ENCODE measurements around the gene AP5M1.
"Not testable (repeated sequence)": the region's sequence is repeated elsewhere in the genome, so short reads cannot be mapped to it uniquely, and the experiment has no call there.

The AP5M1 gene

DNA sequence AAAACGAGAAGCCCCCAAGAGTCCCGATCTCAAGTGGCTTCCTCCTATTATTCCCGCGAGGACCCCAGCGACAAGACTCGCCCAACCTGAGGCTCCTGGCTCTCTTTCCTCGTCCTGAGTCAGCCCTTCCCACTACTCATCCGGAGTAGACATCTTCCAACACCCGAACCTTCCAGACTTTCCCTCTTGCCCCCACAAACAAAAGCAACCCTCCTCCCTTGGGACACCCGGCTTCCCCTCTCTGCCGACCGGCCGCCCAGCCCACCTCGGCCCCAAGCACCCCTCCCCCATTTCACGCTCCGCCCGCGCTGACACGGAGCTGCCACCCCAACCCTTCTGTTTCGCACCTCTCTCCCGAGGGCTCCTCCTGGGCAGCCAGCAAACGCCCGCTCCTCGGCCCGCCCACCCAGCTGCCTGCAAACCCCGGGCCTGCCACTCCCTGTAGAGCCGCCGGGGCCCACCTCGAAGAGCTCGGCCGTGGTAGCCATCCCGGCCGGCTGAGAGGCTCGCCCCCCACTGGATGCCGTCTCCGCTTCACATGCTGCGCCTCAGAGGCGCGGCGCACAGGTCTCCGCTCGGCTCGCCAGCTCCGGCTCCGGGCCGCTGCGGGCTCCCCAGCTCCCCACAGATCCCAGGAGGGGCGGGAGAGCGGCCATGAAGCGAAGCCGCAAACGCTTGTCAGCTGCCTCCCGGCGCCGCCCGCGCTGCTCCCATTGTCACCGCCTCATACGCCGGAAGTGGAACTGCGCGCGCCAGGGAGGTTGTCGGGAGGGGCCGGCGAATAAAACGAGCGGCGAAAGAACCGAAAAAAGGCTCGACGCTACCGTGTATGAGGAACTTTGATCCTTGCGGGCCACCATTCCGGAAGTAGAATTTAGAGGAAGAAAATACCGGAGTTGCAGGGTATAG lies at the start of gene AP5M1, which contains the start of gene EXOC5:
AP5M1 (plus strand) TSS at position 811 of the 909 bp plus-strand sequence. CDS start 344 bp downstream, outside the sequence.
EXOC5 (minus strand) TSS at position 745 of the 909 bp plus-strand sequence; CDS start at position 488, 257 bp downstream.
- Histone ChIP-seq H3K36me3 (ENCODE audit: insufficient read depth, low read length) (peaks cover 7% of the 10 kb centered on the region), H3K9me3 (ENCODE audit: low read length) (no peaks in the 10 kb centered on the region), H3K27me3 (ENCODE audit: insufficient read depth, low read length) (no peaks in the 10 kb centered on the region), H3K4me1 (ENCODE audit: insufficient read depth, low read length) (peaks cover 11% of the 10 kb centered on the region), H3K4me3 (ENCODE audit: low read length) (peak within 1 kb of the TSS; percentile 80), H2AFZ (ENCODE audit: low read depth, low read length) (peak within 1 kb of the TSS; percentile 67)

- H2AFZ ChIP-seq (ENCODE audit: low read depth, low read length) = no peak overlapping the region
- H3K4me3 ChIP-seq (ENCODE audit: low read length) = no peak overlapping the region
- peaks cover 59% of the 10 kb centered on the region for H3K36me3 ChIP-seq (ENCODE audit: insufficient read depth, low read length)
- H3K9me3 ChIP-seq (ENCODE audit: low read length) = no peaks in the 10 kb centered on the region
- no peaks in the 10 kb centered on the region for H3K4me1 ChIP-seq (ENCODE audit: insufficient read depth, low read length)
- no peaks in the 10 kb centered on the region for H3K27me3 ChIP-seq (ENCODE audit: insufficient read depth, low read length)
These were observed 46.8 kb upstream of the AP5M1 start for GRCh38 chr14:57221931-57222330.

DNA sequence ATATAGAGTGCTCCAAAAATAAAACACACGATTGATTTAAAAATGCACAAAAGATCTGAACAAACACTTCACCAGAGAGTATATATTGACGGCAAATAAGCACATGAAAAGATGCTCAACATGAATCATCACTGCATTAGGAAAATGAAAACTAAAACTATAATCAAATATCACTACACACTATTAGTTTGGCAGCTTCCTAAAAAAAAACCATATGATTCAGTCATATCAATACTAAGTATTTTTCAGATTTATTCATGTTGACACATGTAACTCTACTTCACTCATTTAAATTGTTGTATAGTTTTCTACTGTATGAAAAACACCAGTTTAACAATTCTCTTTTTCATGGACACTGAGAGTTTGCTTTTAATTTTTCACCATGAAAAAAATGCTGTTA lies 41.7 kb upstream of the AP5M1 start:
- no peaks in the 10 kb centered on the region for H3K27me3 ChIP-seq (ENCODE audit: insufficient read depth, low read length)
- H2AFZ ChIP-seq (ENCODE audit: low read depth, low read length) = no peak overlapping the region
- H3K4me3 ChIP-seq (ENCODE audit: low read length) = no peak overlapping the region
- no peaks in the 10 kb centered on the region for H3K4me1 ChIP-seq (ENCODE audit: insufficient read depth, low read length)
- H3K9me3 ChIP-seq (ENCODE audit: low read length) = no peaks in the 10 kb centered on the region
- peaks cover 67% of the 10 kb centered on the region for H3K36me3 ChIP-seq (ENCODE audit: insufficient read depth, low read length)

DNA sequence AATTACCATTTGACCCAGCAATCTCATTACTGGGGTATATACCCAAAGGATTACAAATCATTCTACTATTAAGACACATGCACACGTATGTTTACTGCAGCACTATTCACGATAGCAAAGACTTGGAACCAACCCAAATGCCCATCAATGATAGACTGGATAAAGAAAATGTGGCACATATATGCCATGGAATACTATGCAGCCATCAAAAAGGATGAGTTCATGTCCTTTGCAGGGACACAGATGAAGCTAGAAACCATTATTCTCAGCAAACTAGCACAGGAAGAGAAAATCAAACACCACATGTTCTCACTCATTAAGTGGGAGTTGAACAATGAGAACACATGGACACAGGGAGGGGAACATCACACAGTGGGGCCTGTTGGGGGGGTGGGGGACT lies 40.5 kb upstream of the AP5M1 start:
- H3K36me3 ChIP-seq (ENCODE audit: insufficient read depth, low read length) = peaks cover 73% of the 10 kb centered on the region
- not testable (repeated sequence) for H2AFZ ChIP-seq (ENCODE audit: low read depth, low read length); H3K4me1 ChIP-seq (ENCODE audit: insufficient read depth, low read length); H3K27me3 ChIP-seq (ENCODE audit: insufficient read depth, low read length); H3K4me3 ChIP-seq (ENCODE audit: low read length); H3K9me3 ChIP-seq (ENCODE audit: low read length)

GRCh38 chr14:57232006-57232405 lies 36.8 kb upstream of the AP5M1 start:
- H3K36me3 ChIP-seq (ENCODE audit: insufficient read depth, low read length) = peaks cover 83% of the 10 kb centered on the region
- H2AFZ ChIP-seq (ENCODE audit: low read depth, low read length) = no peak overlapping the region
- no peak overlapping the region for H3K4me3 ChIP-seq (ENCODE audit: low read length)

DNA sequence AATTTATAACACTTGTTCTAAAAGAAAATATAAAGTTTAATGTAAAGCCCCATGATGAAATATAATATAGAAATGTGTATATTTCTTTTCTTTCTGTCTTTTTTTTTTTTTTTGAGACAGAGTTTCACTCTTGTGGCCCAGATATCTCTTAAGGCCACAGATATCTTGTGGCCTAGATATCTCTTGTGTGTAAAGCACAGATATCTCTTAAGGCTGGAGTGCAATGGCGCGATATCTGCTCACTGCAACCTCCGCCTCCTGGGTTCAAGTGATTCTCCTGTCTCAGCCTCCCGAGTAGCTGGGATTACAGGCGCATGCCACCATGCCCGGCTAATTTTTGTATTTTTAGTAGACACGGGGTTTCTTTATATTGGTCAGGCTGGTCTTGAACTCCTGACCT lies 28.7 kb upstream of the AP5M1 start:
- H3K27me3 ChIP-seq (ENCODE audit: insufficient read depth, low read length); H3K9me3 ChIP-seq (ENCODE audit: low read length); H3K4me1 ChIP-seq (ENCODE audit: insufficient read depth, low read length); H2AFZ ChIP-seq (ENCODE audit: low read depth, low read length); H3K4me3 ChIP-seq (ENCODE audit: low read length): not testable (repeated sequence)
- H3K36me3 ChIP-seq (ENCODE audit: insufficient read depth, low read length) = peaks cover 61% of the 10 kb centered on the region

More at GRCh38 chr14:57232006-57232405, 36.8 kb upstream of the AP5M1 start:
- no peaks in the 10 kb centered on the region for H3K27me3 ChIP-seq (ENCODE audit: insufficient read depth, low read length)
- no peaks in the 10 kb centered on the region for H3K4me1 ChIP-seq (ENCODE audit: insufficient read depth, low read length)
- H3K9me3 ChIP-seq (ENCODE audit: low read length) = no peaks in the 10 kb centered on the region

- Histone ChIP-seq H3K36me3 (ENCODE audit: insufficient read depth, low read length) (peaks cover 44% of the 10 kb centered on the region), H3K4me3 (ENCODE audit: low read length) (no peak overlapping the region), H2AFZ (ENCODE audit: low read depth, low read length) (no peak overlapping the region), H3K4me1 (ENCODE audit: insufficient read depth, low read length) (no peaks in the 10 kb centered on the region), H3K27me3 (ENCODE audit: insufficient read depth, low read length) (no peaks in the 10 kb centered on the region), H3K9me3 (ENCODE audit: low read length) (no peaks in the 10 kb centered on the region)
These were observed 25.5 kb upstream of the AP5M1 start for GRCh38 chr14:57243320-57243719.

- H3K27me3 ChIP-seq (ENCODE audit: insufficient read depth, low read length) = no peaks in the 10 kb centered on the region
- no peaks in the 10 kb centered on the region for H3K4me1 ChIP-seq (ENCODE audit: insufficient read depth, low read length)
- H3K4me3 ChIP-seq (ENCODE audit: low read length) = no peak overlapping the region
- no peaks in the 10 kb centered on the region for H3K9me3 ChIP-seq (ENCODE audit: low read length)
- H2AFZ ChIP-seq (ENCODE audit: low read depth, low read length) = no peak overlapping the region
- peaks cover 40% of the 10 kb centered on the region for H3K36me3 ChIP-seq (ENCODE audit: insufficient read depth, low read length)
These were observed 24.7 kb upstream of the AP5M1 start for GRCh38 chr14:57244106-57244505.

- Histone ChIP-seq H3K4me3 (ENCODE audit: low read length) (no peak overlapping the region), H3K4me1 (ENCODE audit: insufficient read depth, low read length) (no peaks in the 10 kb centered on the region)
These were observed 22.8 kb upstream of the AP5M1 start for GRCh38 chr14:57245941-57246340.

DNA sequence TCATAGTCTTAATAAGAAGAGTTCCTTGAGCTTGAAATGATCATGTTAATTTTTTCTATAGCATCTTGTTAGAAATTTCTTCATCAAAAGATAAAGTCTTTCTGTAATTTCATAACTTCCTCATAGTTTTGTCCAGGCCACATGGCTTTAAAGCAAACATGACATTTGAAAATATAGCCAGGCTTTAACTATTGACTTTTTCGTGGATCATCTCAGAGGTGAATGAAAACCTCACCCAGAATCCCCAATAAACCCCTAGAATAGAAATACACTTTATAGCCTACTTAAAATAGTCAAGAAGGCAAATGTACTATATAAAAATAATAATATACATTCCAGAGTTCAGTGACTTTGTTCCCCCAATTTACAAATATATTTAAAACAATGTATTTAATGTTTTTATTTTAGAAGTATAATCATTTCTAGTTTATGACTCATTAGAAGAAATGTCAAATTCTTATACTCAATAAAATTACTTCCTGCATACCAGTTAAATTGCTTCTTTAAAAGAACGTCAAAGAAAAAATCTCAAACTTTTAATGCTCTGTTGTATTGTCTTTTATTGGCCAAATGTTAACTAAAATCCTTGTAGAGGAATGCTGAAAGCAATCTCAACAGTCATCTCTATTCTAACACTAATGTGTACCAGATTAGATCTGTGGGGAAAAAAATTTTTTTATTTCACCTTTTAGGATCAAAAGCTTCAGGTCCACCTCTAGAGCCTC lies 21.7 kb upstream of the AP5M1 start:
- Histone ChIP-seq H3K4me3 (ENCODE audit: low read length) (no peak overlapping the region), H3K27me3 (ENCODE audit: insufficient read depth, low read length) (no peaks in the 10 kb centered on the region), H3K4me1 (ENCODE audit: insufficient read depth, low read length) (no peaks in the 10 kb centered on the region), H3K36me3 (ENCODE audit: insufficient read depth, low read length) (peaks cover 27% of the 10 kb centered on the region), H3K9me3 (ENCODE audit: low read length) (no peaks in the 10 kb centered on the region), H2AFZ (ENCODE audit: low read depth, low read length) (no peak overlapping the region)

More at GRCh38 chr14:57245941-57246340, 22.8 kb upstream of the AP5M1 start:
- Histone ChIP-seq H3K36me3 (ENCODE audit: insufficient read depth, low read length) (peaks cover 31% of the 10 kb centered on the region), H3K9me3 (ENCODE audit: low read length) (no peaks in the 10 kb centered on the region), H3K27me3 (ENCODE audit: insufficient read depth, low read length) (no peaks in the 10 kb centered on the region), H2AFZ (ENCODE audit: low read depth, low read length) (no peak overlapping the region)

DNA sequence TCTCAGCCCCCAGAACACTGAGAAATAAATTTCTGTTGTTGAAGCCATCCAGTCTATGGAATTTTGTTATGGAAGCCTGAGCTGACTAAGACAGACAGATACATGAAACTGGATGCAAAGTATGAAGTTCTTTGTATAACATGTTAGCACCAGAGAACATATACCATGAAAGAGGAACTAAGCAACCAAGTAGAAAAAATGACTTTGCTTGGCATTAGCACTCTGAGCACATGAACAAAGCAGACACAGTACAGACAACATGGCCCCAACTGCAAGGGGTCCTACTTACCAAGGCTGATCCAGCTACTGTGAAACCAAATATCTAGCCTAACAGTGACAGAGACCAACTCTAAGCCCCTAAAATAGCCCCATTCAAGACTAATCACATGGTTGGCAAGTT lies 13.9 kb upstream of the AP5M1 start:
- Histone ChIP-seq H3K9me3 (ENCODE audit: low read length) (peaks cover 4% of the 10 kb centered on the region), H3K4me1 (ENCODE audit: insufficient read depth, low read length) (peaks cover 1% of the 10 kb centered on the region), H3K36me3 (ENCODE audit: insufficient read depth, low read length) (peaks cover 10% of the 10 kb centered on the region), H2AFZ (ENCODE audit: low read depth, low read length) (no peak overlapping the region), H3K27me3 (ENCODE audit: insufficient read depth, low read length) (no peaks in the 10 kb centered on the region), H3K4me3 (ENCODE audit: low read length) (no peak overlapping the region)

DNA sequence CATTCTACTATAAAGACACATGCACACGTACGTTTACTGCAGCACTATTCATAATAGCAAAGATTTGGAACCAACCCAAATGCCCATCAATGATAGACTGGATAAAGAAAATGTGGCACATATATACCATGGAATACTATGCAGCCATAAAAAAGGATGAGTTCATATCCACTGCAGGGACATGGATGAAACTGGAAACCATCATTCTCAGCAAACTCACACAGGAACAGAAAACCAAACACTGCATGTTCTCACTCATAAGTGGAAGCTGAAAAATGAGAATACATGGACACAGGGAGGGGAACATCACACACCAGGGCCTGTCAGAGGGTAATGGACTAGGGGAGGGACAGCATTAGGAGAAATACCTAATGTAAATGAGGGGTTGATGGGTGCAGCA lies 10.6 kb upstream of the AP5M1 start:
- H2AFZ ChIP-seq (ENCODE audit: low read depth, low read length); H3K27me3 ChIP-seq (ENCODE audit: insufficient read depth, low read length); H3K9me3 ChIP-seq (ENCODE audit: low read length); H3K4me3 ChIP-seq (ENCODE audit: low read length); H3K36me3 ChIP-seq (ENCODE audit: insufficient read depth, low read length); H3K4me1 ChIP-seq (ENCODE audit: insufficient read depth, low read length): not testable (repeated sequence)

- H2AFZ ChIP-seq (ENCODE audit: low read depth, low read length) = no peak overlapping the region
- no peak overlapping the region for H3K4me3 ChIP-seq (ENCODE audit: low read length)
- H3K27me3 ChIP-seq (ENCODE audit: insufficient read depth, low read length) = no peaks in the 10 kb centered on the region
- H3K4me1 ChIP-seq (ENCODE audit: insufficient read depth, low read length) = peaks cover 2% of the 10 kb centered on the region
- peaks cover 4% of the 10 kb centered on the region for H3K9me3 ChIP-seq (ENCODE audit: low read length)
- peaks cover 10% of the 10 kb centered on the region for H3K36me3 ChIP-seq (ENCODE audit: insufficient read depth, low read length)
These were observed 9.1 kb upstream of the AP5M1 start for GRCh38 chr14:57259672-57260071.

Measured in neuron (in vitro differentiated cells).